ENCODE data around the gene ZSWIM3. TPM values are rescaled to one million over a fixed set of nuclear protein-coding genes. Genes with fewer than 3 reads are reported as not detected.

ZSWIM3 gene
- total and polyA plus RNA-seq, 4 experiments from 2014 or later: 0.77 to 7.1 (median 4.6) TPM

- Mint-ChIP-seq H3K4me1 (peaks cover 23 to 49% (median 31%) of the 10 kb centered on the region in 4 donors), H3K36me3 (peaks cover 3 to 4% of the 10 kb centered on the region in 2 donors), H3K4me3 (no peak overlapping the region), H3K9me3 (no peaks in the 10 kb centered on the region), H3K27me3 (no peaks in the 10 kb centered on the region), H3K27ac (no peak overlapping the region)
- ChIA-PET CTCF (ENCODE audit: partially characterized antibody) (no interaction called here), POLR2A (ENCODE audit: partially characterized antibody) (no interaction called here)
- intact Hi-C loops (cut with micrococcal nuclease): loop anchor here (10.0 kb wide), 1 partner anchor 65 kb away; the partner anchor contains the start of genes DNTTIP1 and WFDC3
- Histone ChIP-seq H3K36me3 (ENCODE audit: insufficient read depth, low read length) (peaks cover 3% of the 10 kb centered on the region), H3K4me3 (ENCODE audit: low read length in 2 of 2) (no peak overlapping the region), H3K9me3 (ENCODE audit: control insufficient read depth in 1 of 2, low read length in 2 of 2) (no peaks in the 10 kb centered on the region), H3K27ac (ENCODE audit: low read depth, low read length) (no peak overlapping the region), H3K27me3 (ENCODE audit: insufficient read depth, low read length) (no peaks in the 10 kb centered on the region), H3K4me1 (ENCODE audit: insufficient read depth, low read length) (peaks cover 28% of the 10 kb centered on the region)
- DNase-seq: no peak
These were observed 2.5 kb downstream of the ZSWIM3 start for GRCh38 chr20:45859916-45860315.

GRCh38 chr20:45860560-45861220 is 3.3 kb downstream of the ZSWIM3 start:
- CTCF ChIA-PET (ENCODE audit: partially characterized antibody): no interaction called here
- H3K9me3 ChIP-seq (ENCODE audit: control insufficient read depth in 1 of 2, low read length in 2 of 2): no peaks in the 10 kb centered on the region
- Mint-ChIP-seq H3K36me3 (peaks cover 3 to 4% of the 10 kb centered on the region in 2 donors), H3K4me1 (peaks cover 20 to 43% (median 28%) of the 10 kb centered on the region in 4 donors), H3K27me3 (no peaks in the 10 kb centered on the region), H3K4me3 (no peak overlapping the region), H3K27ac (peak overlapping the region in 2 of 7 donors; percentile 38 to 54), H3K9me3 (no peaks in the 10 kb centered on the region)
- no peak overlapping the region for H3K4me3 ChIP-seq (ENCODE audit: low read length in 2 of 2)
- intact Hi-C loops (cut with micrococcal nuclease): no loop called here
- POLR2A ChIA-PET (ENCODE audit: partially characterized antibody): no interaction called here
- H3K4me1 ChIP-seq (ENCODE audit: insufficient read depth, low read length): peaks cover 21% of the 10 kb centered on the region
- H3K27me3 ChIP-seq (ENCODE audit: insufficient read depth, low read length): no peaks in the 10 kb centered on the region
- no peaks in the 10 kb centered on the region for H3K36me3 ChIP-seq (ENCODE audit: insufficient read depth, low read length)
- no peak overlapping the region for H3K27ac ChIP-seq (ENCODE audit: low read depth, low read length)
- DNase-seq: no peak

GRCh38 chr20:45861221-45862075 is 4.0 kb downstream of the ZSWIM3 start:
- Mint-ChIP-seq H3K4me3 (no peak overlapping the region), H3K9me3 (no peaks in the 10 kb centered on the region), H3K36me3 (peaks cover 3 to 4% of the 10 kb centered on the region in 2 donors), H3K27ac (peak overlapping the region in 1 of 7 donors; percentile 38), H3K27me3 (no peaks in the 10 kb centered on the region), H3K4me1 (peaks cover 17 to 36% (median 23%) of the 10 kb centered on the region in 4 donors)
- intact Hi-C loops (cut with micrococcal nuclease): no loop called here
- no peak for DNase-seq
- Histone ChIP-seq H3K9me3 (ENCODE audit: control insufficient read depth in 1 of 2, low read length in 2 of 2) (no peaks in the 10 kb centered on the region), H3K27me3 (ENCODE audit: insufficient read depth, low read length) (no peaks in the 10 kb centered on the region), H3K4me3 (ENCODE audit: low read length in 2 of 2) (no peak overlapping the region), H3K36me3 (ENCODE audit: insufficient read depth, low read length) (no peaks in the 10 kb centered on the region), H3K27ac (ENCODE audit: low read depth, low read length) (no peak overlapping the region), H3K4me1 (ENCODE audit: insufficient read depth, low read length) (peaks cover 14% of the 10 kb centered on the region)
- POLR2A ChIA-PET (ENCODE audit: partially characterized antibody): no interaction called here
- CTCF ChIA-PET (ENCODE audit: partially characterized antibody): no interaction called here

- no peak for DNase-seq
- Histone ChIP-seq H3K27me3 (ENCODE audit: insufficient read depth, low read length) (no peaks in the 10 kb centered on the region), H3K27ac (ENCODE audit: low read depth, low read length) (no peak overlapping the region), H3K4me1 (ENCODE audit: insufficient read depth, low read length) (peaks cover 2% of the 10 kb centered on the region), H3K4me3 (ENCODE audit: low read length in 2 of 2) (no peak overlapping the region), H3K36me3 (ENCODE audit: insufficient read depth, low read length) (no peaks in the 10 kb centered on the region), H3K9me3 (ENCODE audit: control insufficient read depth in 1 of 2, low read length in 2 of 2) (no peaks in the 10 kb centered on the region)
- Mint-ChIP-seq H3K27me3 (no peaks in the 10 kb centered on the region), H3K4me3 (no peak overlapping the region), H3K36me3 (peaks cover 2 to 4% of the 10 kb centered on the region in 2 donors), H3K27ac (peak overlapping the region in 1 of 7 donors; percentile 53), H3K4me1 (peaks cover 5 to 12% (median 8%) of the 10 kb centered on the region in 4 donors), H3K9me3 (no peaks in the 10 kb centered on the region)
- CTCF ChIA-PET (ENCODE audit: partially characterized antibody): interaction anchor here (1.3 kb wide), 1 partner anchor 70 kb away, joined by 3 read pairs; no protein-coding TSS in a partner anchor
- POLR2A ChIA-PET (ENCODE audit: partially characterized antibody): interaction anchor here (1.0 to 1.4 kb wide), 2 partner anchors 17 to 71 kb away, joined by 4 to 6 read pairs; partner anchors contain the start of genes PCIF1 and ZSWIM1
- intact Hi-C loops (cut with micrococcal nuclease): no loop called here
These were observed 6.4 kb downstream of the ZSWIM3 start for GRCh38 chr20:45863543-45864470.

- H3K36me3 Mint-ChIP-seq: peaks cover 0 to 4% of the 10 kb centered on the region in 2 donors
- Histone ChIP-seq H3K27ac (ENCODE audit: low read depth, low read length) (no peak overlapping the region), H3K9me3 (ENCODE audit: control insufficient read depth in 1 of 2, low read length in 2 of 2) (no peaks in the 10 kb centered on the region), H3K4me3 (ENCODE audit: low read length in 2 of 2) (no peak overlapping the region), H3K27me3 (ENCODE audit: insufficient read depth, low read length) (no peaks in the 10 kb centered on the region), H3K4me1 (ENCODE audit: insufficient read depth, low read length) (no peaks in the 10 kb centered on the region), H3K36me3 (ENCODE audit: insufficient read depth, low read length) (no peaks in the 10 kb centered on the region)
- POLR2A ChIA-PET (ENCODE audit: partially characterized antibody): no interaction called here
- intact Hi-C loops (cut with micrococcal nuclease): no loop called here
- no peaks in the 10 kb centered on the region for H3K27me3 Mint-ChIP-seq
- H3K4me1 Mint-ChIP-seq: no peaks in the 10 kb centered on the region
- no peak for DNase-seq
- H3K4me3 Mint-ChIP-seq: peak overlapping the region in 1 of 8 donors; percentile 20
- peak overlapping the region in 1 of 7 donors; percentile 4 for H3K27ac Mint-ChIP-seq
- H3K9me3 Mint-ChIP-seq: no peaks in the 10 kb centered on the region
- CTCF ChIA-PET (ENCODE audit: partially characterized antibody): interaction anchor here (0.9 to 1.2 kb wide), 2 partner anchors 15 to 16 kb away, joined by 3 read pairs; partner anchors contain the start of gene ZSWIM1
These were observed 9.0 kb downstream of the ZSWIM3 start for GRCh38 chr20:45866454-45866853.

- ChIA-PET CTCF (ENCODE audit: partially characterized antibody) (interaction anchor here (0.7 to 1.2 kb wide), 3 partner anchors 14 to 119 kb away, joined by 3 to 5 read pairs (median 3); partner anchors contain the start of gene ZSWIM1), POLR2A (ENCODE audit: partially characterized antibody) (no interaction called here)
- no peak for DNase-seq
- H3K4me1 Mint-ChIP-seq: peaks cover 0 to under 1% (median 0%) of the 10 kb centered on the region in 4 donors
- intact Hi-C loops (cut with micrococcal nuclease): no loop called here
- H3K27me3 ChIP-seq (ENCODE audit: insufficient read depth, low read length): no peaks in the 10 kb centered on the region
- peaks cover 0 to 4% of the 10 kb centered on the region in 2 donors for H3K36me3 Mint-ChIP-seq
- H3K9me3 Mint-ChIP-seq: no peaks in the 10 kb centered on the region
- no peak overlapping the region for H3K27ac ChIP-seq (ENCODE audit: low read depth, low read length)
- H3K4me3 Mint-ChIP-seq: no peak overlapping the region
- no peaks in the 10 kb centered on the region for H3K4me1 ChIP-seq (ENCODE audit: insufficient read depth, low read length)
- H3K4me3 ChIP-seq (ENCODE audit: low read length in 2 of 2): no peak overlapping the region
- no peaks in the 10 kb centered on the region for H3K27me3 Mint-ChIP-seq
- H3K27ac Mint-ChIP-seq: peak overlapping the region in 1 of 7 donors; percentile 8
- H3K9me3 ChIP-seq (ENCODE audit: control insufficient read depth in 1 of 2, low read length in 2 of 2): no peaks in the 10 kb centered on the region
- H3K36me3 ChIP-seq (ENCODE audit: insufficient read depth, low read length): no peaks in the 10 kb centered on the region
These were observed 9.9 kb downstream of the ZSWIM3 start for GRCh38 chr20:45867136-45867818.

Data from CD4-positive, alpha-beta memory T cell (primary cell).